Measurements from ENCODE around the gene PCDHGA8. TPM values are rescaled to one million over a fixed set of nuclear protein-coding genes. Genes with fewer than 3 reads are reported as not detected.

PCDHGA8 gene
- polyA plus RNA-seq, 1 of the 3 experiments (the other 2 are of a cell fraction) = 0.12 TPM

- CTCF ChIA-PET = interaction anchor here (2.7 kb wide), 1 partner anchor 213 kb away, joined by 13 read pairs; no protein-coding TSS in a partner anchor
Measured at GRCh38 chr5:141351591-141351990, 40.8 kb upstream of the PCDHGA8 start.

GRCh38 chr5:141354900-141355469 is 37.4 kb upstream of the PCDHGA8 start, which contains the start of gene PCDHGA4:
TSS of gene PCDHGA4 (plus strand) at chr5:141355021. CDS start at chr5:141355108, 87 bp downstream.
- Histone ChIP-seq H3K4me3 (ENCODE audit: low read depth in 2 of 2, low read length in 1 of 2) (peak within 1 kb of the TSS in 1 of 2 experiments; percentile 28; a peak in 2 of 4 replicates), H3K27ac (ENCODE audit: low read depth in 2 of 2, low read length in 1 of 2) (no peak within 1 kb of the TSS), H2AFZ (ENCODE audit: low read depth) (0 out of 2 replicates have a peak within 1 kb of the TSS, but pooled peaks have one; percentile 13), H3K9me2 (no peaks in the 10 kb centered on the region), H3K4me2 (no peak within 1 kb of the TSS), H3K9ac (no peak within 1 kb of the TSS), H3K36me3 (replicated peaks in 1 of 2; ENCODE audit: control insufficient read depth in 1 of 2, insufficient read depth in 2 of 2, low read length in 1 of 2) (no peaks in the 10 kb centered on the region), H4K20me1 (ENCODE audit: insufficient read depth) (no peaks in the 10 kb centered on the region), H3K79me2 (ENCODE audit: insufficient read depth) (no peaks in the 10 kb centered on the region), H3K4me1 (ENCODE audit: control insufficient read depth in 1 of 2, insufficient read depth in 2 of 2, low read depth in 1 of 2, low read length in 1 of 2) (no peaks in the 10 kb centered on the region), H3F3A (replicated peaks; ENCODE audit: insufficient read depth) (no peaks in the 10 kb centered on the region), H3K27me3 (ENCODE audit: insufficient read depth) (no peaks in the 10 kb centered on the region), H3K9me3 (no peaks in the 10 kb centered on the region; the same call in 1 of the 2 replicates)
- TF ChIP-seq RAD21 (IDR thresholded peaks at IDR 0.05; ENCODE audit: low read length) (0 out of 2 replicates have a peak, but pooled peaks have one; percentile 33), CTCF (IDR thresholded peaks at IDR 0.05) (peak; percentile 59), SMC3 (IDR thresholded peaks at IDR 0.05; ENCODE audit: low read depth, low read length) (0 out of 2 replicates have a peak, but pooled peaks have one; percentile 11), NFIC (IDR thresholded peaks at IDR 0.05; ENCODE audit: borderline replicate concordance) (no peak)
- DNase-seq = no peak
- ChIA-PET CTCF (interaction anchor here (0.8 to 1.7 kb wide), 8 partner anchors 122 to 212 kb away, joined by 3 to 8 read pairs (median 4); partner anchors contain the start of gene PCDHB6), POLR2A (interaction anchor here (0.7 kb wide), 1 partner anchor 206 kb away, joined by 3 read pairs; no protein-coding TSS in a partner anchor)
- WGBS (ENCODE audit: low lambda C conversion rate) = 50% methylated on average over 23 of the region's 29 CpGs

More at GRCh38 chr5:141351591-141351990, 40.8 kb upstream of the PCDHGA8 start:
- Histone ChIP-seq H3K9me3 (no peaks in the 10 kb centered on the region; the same call in 1 of the 2 replicates), H3K79me2 (ENCODE audit: insufficient read depth) (no peaks in the 10 kb centered on the region), H3F3A (replicated peaks; ENCODE audit: insufficient read depth) (no peaks in the 10 kb centered on the region), H3K4me1 (ENCODE audit: control insufficient read depth in 1 of 2, insufficient read depth in 2 of 2, low read depth in 1 of 2, low read length in 1 of 2) (no peaks in the 10 kb centered on the region), H3K36me3 (replicated peaks in 1 of 2; ENCODE audit: control insufficient read depth in 1 of 2, insufficient read depth in 2 of 2, low read length in 1 of 2) (no peaks in the 10 kb centered on the region), H2AFZ (ENCODE audit: low read depth) (no peak overlapping the region), H3K9me2 (no peaks in the 10 kb centered on the region), H3K9ac (no peak overlapping the region), H4K20me1 (ENCODE audit: insufficient read depth) (no peaks in the 10 kb centered on the region), H3K4me3 (ENCODE audit: low read depth in 2 of 2, low read length in 1 of 2) (no peak overlapping the region; a peak in 1 of 4 replicates), H3K27ac (ENCODE audit: low read depth in 2 of 2, low read length in 1 of 2) (no peak overlapping the region), H3K4me2 (no peak overlapping the region), H3K27me3 (ENCODE audit: insufficient read depth) (no peaks in the 10 kb centered on the region)
- no peak for DNase-seq
- WGBS (ENCODE audit: low lambda C conversion rate) = 91% methylated on average over 25 of the region's 36 CpGs
- no peak for TF ChIP-seq FOSL2 (IDR thresholded peaks at IDR 0.05; ENCODE audit: borderline replicate concordance, low read depth)
- no peak for TF ChIP-seq GATA2 (CRISPR knock-in tag; IDR thresholded peaks at IDR 0.05)
- TF ChIP-seq NFIC (IDR thresholded peaks at IDR 0.05; ENCODE audit: borderline replicate concordance) = no peak
- TF ChIP-seq FOXJ3 (CRISPR knock-in tag; IDR thresholded peaks at IDR 0.05) = no peak
- no peak for TF ChIP-seq YY1 (IDR thresholded peaks at IDR 0.05; ENCODE audit: low read depth)
- no peak for TF ChIP-seq RAD21 (IDR thresholded peaks at IDR 0.05; ENCODE audit: low read length)
- no peak for TF ChIP-seq GABPA (IDR thresholded peaks at IDR 0.05; ENCODE audit: low read depth)
- TF ChIP-seq MEF2A (IDR thresholded peaks at IDR 0.05; ENCODE audit: borderline replicate concordance, low read depth) = no peak
- no peak for TF ChIP-seq EP300 (IDR thresholded peaks at IDR 0.05; ENCODE audit: borderline replicate concordance in 1 of 2, low read depth in 1 of 2, low read length in 1 of 2)
- no peak for TF ChIP-seq CHD2 (IDR thresholded peaks at IDR 0.05; ENCODE audit: low read length, partially characterized antibody)
- POLR2A ChIA-PET = no interaction called here
